Erythroblast (primary cell): Measurements from ENCODE around the gene ECHS1.

Experiments used
- DNase-seq, 2 experiments: peaks; one replicate each; lab custom pipeline; 2025; lab: John Stamatoyannopoulos, UW
- GATA1 ChIP-seq: IDR thresholded peaks from 2 replicates; pipeline ENCODE4 v1.6.1; 2011; ENCODE audit warnings: low read depth, mild to moderate bottlenecking, control low read depth, low read length, moderate library complexity
- POLR2A ChIP-seq: IDR thresholded peaks from 2 replicates; pipeline ENCODE4 v1.6.1; 2011; ENCODE audit warnings: mild to moderate bottlenecking, low read length

ECHS1 gene

GRCh38 chr10:133405272-133405671 lies 32.1 kb upstream of the ECHS1 start:
- no peak for DNase-seq
- TF ChIP-seq GATA1 (no peak), POLR2A (no peak)

GRCh38 chr10:133403784-133404183 lies 30.6 kb upstream of the ECHS1 start:
- DNase-seq = no peak

GRCh38 chr10:133403359-133403758 lies 30.2 kb upstream of the ECHS1 start:
- TF ChIP-seq GATA1 (no peak), POLR2A (no peak)
- DNase-seq = no peak

More at GRCh38 chr10:133403784-133404183, 30.6 kb upstream of the ECHS1 start:
- TF ChIP-seq POLR2A = no peak

GRCh38 chr10:133401981-133402725 lies 29.0 kb upstream of the ECHS1 start:
- no peak for DNase-seq
- TF ChIP-seq POLR2A (no peak), GATA1 (no peak)

- DNase-seq = no peak
- TF ChIP-seq POLR2A (no peak), GATA1 (no peak)
Observed at GRCh38 chr10:133401500-133401899, 28.3 kb upstream of the ECHS1 start.

- TF ChIP-seq GATA1 (no peak), POLR2A (no peak)
- no peak for DNase-seq
Observed at GRCh38 chr10:133400624-133401424, 27.7 kb upstream of the ECHS1 start.

GRCh38 chr10:133399123-133399601 lies 26.0 kb upstream of the ECHS1 start:
- TF ChIP-seq POLR2A = no peak
- TF ChIP-seq GATA1 = no peak
- no peak for DNase-seq

- DNase-seq = no peak
- TF ChIP-seq POLR2A (no peak), GATA1 (no peak)
Observed at GRCh38 chr10:133397938-133398337, 24.8 kb upstream of the ECHS1 start.

GRCh38 chr10:133396035-133396624 lies 23.0 kb upstream of the ECHS1 start:
- no peak for DNase-seq

GRCh38 chr10:133394801-133395221 lies 21.7 kb upstream of the ECHS1 start:
- DNase-seq = peak in 1 of 2 experiments; percentile 60
- TF ChIP-seq GATA1 = no peak
- TF ChIP-seq POLR2A = no peak

More at GRCh38 chr10:133396035-133396624, 23.0 kb upstream of the ECHS1 start:
- no peak for TF ChIP-seq POLR2A
- no peak for TF ChIP-seq GATA1

- peak; percentile 95 to 97 for DNase-seq
- TF ChIP-seq GATA1 (no peak), POLR2A (peak; percentile 88)
Observed at GRCh38 chr10:133394064-133394663, 21.0 kb upstream of the ECHS1 start, which contains the start of gene MTG1. MTG1 (plus strand) TSS chr10:133394157; CDS start chr10:133394221, 64 bp downstream.

- no peak for TF ChIP-seq POLR2A
- TF ChIP-seq GATA1 = no peak
- no peak for DNase-seq
Observed at GRCh38 chr10:133393401-133394063, 20.4 kb upstream of the ECHS1 start.
